Amniotic stem cell (primary cell): ENCODE data around the gene SLC24A4.

Experiments used
- DNase-seq: peaks from one replicate; lab custom pipeline; 2025; lab: John Stamatoyannopoulos, UW

Gene SLC24A4

DNA sequence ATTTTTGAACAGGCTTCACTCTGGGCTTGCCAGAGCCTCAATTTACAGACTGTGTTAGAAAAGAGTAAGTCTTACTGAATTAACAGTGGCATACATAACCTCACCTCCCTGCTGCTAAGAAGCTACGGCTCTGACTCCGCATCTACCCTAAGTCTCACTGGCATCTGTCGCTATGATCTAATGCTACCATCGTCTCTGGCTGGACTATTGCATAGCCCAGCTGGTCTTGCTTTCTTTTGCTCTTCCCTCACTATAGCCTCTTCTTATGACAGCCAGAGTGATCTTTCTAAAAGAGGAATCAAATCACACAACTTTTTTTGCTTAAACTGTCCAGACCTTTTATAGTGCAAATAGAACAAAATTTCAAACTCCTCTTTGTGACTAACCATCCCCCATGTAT is 81.1 kb downstream of the SLC24A4 start:
- DNase-seq: no peak

DNA sequence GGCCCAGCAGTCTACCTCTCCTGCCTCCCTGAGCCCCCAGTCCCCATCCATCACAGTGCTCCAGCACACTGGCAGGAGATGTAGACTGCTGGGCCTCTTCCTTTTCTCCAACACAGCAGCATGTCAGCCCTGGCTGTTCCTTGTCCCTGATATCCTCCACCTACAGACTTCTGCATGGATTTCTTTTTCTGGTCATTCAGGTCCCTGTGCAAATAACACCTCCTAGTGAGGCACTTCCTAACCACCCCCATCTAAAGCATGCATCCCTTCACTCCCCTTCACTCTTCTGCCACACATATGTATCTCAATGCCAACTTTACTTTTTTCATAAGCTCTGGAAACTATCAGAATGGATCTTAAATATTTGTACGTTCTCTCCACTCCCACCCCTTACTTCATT is 81.5 kb downstream of the SLC24A4 start:
- DNase-seq: no peak

DNA sequence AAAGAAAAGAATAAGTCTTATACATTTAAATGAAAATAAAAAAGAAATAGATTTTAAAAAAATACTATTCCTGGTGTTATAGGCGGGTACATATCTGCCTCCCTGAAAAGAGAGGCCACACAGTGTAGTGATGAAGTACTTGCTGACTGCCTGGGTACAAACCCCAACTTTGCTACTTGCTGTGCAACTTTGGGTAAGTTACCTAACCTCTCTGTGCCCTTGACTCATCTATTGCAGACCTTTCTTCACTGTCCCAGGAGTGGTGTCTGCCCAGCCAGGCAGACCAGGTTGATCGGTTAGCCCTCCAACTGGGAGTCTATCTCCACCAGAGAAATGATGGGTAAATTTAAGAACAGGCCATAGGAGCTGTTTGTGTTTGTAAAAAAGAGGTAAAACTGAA is 82.0 kb downstream of the SLC24A4 start:
- no peak for DNase-seq

DNA sequence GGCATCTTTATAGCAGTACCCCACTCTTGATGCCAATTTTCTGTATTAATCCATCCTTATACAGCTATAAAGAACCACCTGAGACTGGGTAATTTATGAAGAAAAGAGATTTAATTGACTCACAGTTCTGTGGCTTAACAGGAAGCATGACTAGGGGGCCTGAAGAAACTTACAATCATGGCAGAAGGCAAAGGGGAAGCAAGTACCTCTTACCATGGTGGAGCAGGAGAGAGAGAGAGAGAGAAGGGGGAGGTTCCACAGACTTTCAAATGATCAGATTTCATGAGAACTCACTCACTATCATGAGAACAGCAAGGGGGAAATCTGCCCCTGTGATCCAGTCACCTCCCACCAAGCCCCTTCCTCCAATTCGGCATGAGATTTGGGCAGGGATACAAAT is 84.4 kb downstream of the SLC24A4 start:
- no peak for DNase-seq

DNA sequence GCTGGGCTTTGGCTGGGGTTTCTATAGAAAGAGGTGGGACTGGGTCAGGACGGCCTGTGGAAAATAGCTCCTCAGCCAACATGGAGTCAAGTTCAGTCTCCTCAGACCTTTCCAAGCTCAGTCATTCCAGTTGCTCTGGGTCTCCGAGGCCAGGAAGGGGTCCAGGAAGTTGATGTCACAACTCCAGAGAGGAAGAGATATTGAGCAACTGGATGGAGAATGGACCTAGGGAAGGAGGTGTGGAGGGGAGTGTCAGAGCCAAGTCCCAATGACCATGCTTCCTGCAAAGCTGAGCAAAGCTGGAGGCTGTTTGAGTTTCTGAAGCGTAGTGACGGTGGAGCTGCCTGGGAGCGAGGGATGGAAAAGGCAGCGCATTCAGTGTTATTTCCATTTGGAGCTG is 86.1 kb downstream of the SLC24A4 start:
- DNase-seq: no peak

DNA sequence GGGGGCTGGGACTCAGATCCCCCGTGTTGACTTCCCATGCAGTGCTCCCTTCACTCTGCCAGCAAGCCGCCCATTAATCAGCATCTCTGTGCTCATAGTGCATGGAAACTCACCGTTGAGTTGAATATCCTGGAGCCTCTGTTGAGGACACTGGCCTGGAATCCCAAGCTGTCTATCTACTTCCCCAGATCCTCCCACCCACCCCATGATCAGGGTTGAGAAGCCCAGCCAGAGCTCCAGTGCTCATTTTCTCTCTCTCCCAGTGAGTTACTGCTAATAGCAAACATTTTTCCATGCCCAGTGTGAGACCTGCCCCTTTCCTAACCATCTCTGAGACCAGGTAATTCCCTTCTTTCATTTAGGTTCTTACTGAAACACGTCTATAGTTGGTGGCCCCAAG is 88.2 kb downstream of the SLC24A4 start:
- DNase-seq: no peak

DNA sequence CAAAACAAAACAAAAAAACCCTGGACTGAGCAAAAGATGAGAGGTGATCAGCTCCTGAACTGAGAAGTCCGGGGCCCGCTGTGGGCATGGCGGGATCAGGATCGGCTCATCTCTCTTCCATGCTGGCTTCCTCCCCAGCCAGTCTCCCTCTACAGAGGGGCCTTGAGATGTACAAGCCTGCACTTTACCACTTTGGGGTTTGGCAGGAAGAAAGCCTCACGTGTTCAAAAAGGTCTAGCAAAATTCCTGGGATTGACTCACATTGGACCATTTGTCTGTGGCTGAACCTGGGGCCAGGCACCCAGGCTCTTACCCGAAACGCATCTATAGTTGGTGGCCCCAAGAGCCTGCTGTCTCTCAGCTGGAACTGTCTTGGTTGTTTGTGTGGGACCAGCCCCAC is 89.0 kb downstream of the SLC24A4 start:
- no peak for DNase-seq

DNA sequence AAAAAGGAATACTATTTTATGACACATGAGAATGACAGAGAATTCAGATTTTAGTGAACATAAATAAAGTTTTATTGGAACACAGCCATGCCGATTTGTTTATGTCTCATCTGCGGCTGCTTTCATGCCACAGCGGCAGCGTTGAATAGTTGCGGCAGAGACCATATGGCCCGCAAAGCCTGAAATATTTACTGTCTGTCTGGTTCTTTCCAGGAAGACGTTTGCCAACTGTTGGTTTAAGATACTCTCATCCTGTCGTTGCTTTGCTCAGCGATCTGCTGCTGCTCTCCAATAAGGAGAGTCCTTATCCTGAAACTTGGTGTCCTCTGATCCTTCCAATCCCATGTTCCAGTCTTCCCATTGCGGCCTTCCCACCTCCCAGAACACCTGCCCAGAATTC is 89.9 kb downstream of the SLC24A4 start:
- no peak for DNase-seq

DNA sequence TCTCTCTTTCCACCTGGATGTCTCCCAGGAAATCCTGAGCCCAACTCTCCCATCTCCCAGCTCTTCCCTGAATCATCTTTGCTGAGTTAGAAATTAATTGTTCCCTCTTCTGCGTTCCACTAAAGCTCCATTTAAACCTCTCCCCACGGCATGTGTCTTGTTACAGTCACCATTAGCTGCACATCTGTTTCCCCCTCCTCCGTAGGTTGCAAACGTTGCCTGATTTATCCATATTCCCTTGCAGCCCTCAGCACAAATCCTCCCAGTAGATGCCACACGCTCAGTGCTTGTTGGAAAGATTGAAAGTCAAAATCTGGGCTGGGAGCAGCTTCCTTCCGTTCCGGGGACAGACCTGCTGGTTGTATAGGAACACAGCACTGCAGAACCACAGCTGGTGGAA is 90.4 kb downstream of the SLC24A4 start:
- no peak for DNase-seq

DNA sequence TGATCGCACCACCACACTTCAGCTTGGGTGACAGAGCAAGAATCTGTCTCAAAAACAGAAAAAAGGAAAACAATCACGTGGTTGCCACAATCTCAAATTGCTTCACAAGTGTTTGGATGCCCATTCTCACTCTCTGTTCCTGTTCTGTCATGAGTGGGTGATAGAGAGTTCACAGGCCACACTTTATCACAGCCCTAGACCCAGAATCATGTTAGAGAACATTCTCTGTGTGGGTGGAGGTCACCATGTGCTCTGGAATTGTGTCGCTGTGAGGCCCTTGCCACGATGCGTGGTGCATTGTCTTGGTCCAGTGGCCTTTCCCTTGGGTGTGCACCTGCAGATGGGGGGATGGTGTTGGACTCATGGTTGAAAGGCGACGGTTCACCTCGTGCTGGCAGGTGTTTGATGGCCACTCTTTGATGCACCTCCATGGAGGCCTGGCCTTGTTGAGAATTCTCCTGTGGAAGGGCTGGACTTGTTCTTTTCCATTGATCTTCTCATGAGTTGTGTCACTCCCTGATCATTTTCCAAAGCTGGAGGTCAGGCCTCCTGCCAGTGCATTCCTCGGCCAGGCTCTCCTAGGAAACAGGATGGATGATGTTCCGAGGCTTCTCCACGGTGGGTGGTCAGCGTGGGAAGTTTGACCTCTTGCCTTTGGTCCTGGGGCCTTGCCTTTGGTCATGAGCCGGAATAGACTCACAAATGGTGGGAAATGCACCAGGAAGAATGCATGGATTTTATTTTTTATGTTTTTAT is 91.9 kb downstream of the SLC24A4 start:
- no peak for DNase-seq

DNA sequence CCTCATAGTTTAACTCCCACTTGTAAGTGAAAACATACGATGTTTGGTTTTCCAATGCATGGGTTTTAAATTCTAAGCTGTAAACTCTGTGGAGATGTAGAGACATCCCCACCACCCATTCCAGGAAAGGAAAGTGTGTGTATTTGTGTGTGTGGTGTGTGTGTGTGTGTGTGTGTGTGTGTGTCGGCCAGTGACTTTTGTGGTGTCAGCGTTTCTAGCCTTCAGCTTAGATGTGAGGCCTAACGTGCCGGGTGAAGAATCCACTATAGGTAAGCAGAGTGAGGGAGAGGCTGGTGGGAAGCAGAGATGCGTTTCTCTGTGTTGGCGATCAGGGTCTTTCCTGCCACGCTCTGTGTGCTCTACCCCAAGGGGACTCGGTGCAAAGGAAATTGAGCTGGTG is 93.0 kb downstream of the SLC24A4 start:
- no peak for DNase-seq

DNA sequence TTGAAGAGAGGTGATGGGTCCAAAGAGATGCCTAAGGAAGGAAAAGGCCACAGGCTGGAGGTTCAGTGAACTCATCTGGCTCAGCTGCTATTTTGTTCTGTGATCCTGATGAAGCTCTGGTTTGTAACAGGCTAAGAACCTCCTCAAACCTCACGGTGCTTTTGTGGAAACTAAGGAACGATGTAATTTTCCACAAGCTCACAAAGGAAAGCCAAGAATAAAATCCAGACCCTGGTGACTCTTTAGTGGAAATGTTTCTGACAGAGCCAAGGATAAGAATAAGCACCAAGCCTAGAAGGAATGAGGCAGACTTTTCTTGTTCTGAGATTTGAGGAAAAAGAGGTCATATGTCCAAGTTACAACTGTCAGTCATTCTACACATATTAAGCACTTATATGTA is 93.6 kb downstream of the SLC24A4 start:
- DNase-seq: no peak

DNA sequence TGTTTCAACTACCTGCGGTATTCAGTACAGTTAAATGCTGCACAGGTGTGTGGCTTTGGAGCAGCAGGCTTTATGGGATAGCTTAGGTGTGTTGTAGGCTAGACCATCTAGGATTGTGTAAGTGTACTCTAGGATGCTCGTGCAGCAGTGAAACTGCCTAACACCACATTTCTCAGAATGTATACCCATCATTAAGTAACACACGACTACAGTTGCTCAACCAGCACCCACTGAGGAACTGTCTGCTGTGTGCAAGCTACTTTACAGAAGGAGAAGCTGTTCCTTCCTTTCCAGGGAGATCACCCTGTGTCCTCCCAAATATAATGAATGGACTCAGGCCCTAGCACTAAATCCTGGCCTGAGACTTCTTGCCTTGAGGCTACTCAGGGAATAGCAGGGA is 94.8 kb downstream of the SLC24A4 start:
- DNase-seq: no peak

DNA sequence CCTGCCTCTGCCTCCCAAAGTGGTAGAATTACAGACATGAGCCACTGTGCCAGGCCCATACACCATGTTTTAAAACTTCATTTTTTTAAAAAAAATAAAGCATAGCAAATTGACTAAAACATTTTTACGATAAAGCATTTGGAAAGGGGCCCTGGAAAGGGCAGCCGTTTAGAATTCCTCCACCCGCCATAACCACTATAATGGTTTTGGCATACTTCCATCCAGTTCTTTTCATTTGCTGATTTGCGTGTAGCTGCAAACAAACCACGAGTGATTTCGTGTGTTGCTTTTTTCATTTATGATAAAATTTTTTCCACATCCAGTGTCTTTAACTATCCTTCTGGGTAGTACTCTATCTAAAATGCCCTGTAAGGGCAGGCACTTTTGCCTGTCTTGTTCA is 98.8 kb downstream of the SLC24A4 start:
- DNase-seq: no peak

DNA sequence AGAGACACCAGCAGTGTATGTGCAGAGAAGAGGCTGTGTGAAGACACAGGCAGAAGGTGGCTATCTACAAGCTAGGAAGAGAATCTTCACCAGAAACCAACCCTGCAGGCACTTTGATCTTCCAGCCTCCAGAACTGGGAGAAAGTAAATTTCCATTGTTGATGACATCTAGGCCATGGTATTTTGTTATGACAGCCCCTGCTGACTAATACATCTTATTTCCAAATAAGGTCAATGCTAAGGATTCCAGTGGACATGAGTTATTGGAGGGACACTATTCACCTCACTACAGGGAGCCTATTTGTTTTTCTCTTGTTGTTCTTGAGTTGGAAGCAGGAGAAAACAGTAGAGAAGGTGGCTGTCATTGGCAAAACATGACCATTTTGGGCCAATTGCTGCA is 102.1 kb downstream of the SLC24A4 start:
- no peak for DNase-seq

DNA sequence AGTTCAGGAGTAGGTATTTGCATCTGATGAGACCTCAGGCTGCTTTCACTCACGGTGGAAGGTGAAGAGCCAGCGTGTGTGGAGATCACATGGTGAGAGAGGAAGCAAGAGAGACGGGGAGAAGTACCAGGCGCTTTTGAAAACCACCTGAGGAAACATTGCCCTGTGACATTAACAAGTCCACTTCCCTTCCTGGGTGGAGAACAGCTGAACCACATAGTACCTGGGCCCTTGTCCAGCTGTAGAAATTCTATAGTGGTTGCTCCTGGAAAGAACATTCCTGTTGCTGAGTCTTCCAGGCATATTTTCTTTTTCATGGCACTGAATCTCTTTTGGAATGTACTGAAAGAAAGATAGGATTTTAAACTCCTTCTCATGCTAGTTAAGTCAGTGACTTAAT is 103.3 kb downstream of the SLC24A4 start:
- peak; percentile 2 for DNase-seq

DNA sequence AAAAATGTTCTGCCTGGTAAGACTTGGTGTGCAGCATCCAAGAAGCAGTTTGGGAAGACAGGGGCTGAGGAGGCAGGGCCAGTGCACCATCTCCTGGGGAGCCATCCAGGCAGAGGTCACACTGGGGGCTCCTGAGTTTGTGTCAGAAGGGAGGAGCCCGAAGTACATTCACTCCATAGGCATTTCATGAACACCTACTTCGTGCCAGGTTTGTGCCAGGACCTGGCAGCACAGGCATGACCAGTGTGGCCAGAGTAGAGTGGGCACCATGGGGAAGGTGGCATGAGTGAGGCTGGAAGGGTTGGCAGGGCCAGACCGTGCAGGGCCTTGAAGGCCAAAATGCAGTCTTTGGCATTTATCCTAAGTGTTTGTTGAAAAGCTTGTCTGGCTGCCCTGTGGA is 104.1 kb downstream of the SLC24A4 start:
- DNase-seq: no peak

DNA sequence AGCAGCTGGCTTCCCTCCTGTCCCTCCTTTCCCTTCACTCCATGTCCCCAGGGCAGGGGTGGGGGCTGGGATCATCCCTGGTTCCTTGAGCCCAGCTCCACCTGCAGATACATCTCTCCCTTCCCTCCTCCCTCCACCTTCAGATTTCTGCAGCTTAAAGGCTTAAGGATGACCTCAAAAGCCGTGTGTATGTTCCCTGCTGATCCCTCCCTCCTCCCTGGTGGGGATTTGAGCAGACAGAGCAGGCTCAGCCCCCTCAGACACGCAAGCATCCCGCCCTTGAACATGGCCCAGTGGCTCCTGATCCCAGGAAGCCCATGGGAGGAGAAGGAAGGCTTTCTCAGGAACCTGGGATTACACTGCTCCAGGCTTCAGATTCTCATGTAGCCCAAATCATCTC is 107.7 kb downstream of the SLC24A4 start:
- no peak for DNase-seq

DNA sequence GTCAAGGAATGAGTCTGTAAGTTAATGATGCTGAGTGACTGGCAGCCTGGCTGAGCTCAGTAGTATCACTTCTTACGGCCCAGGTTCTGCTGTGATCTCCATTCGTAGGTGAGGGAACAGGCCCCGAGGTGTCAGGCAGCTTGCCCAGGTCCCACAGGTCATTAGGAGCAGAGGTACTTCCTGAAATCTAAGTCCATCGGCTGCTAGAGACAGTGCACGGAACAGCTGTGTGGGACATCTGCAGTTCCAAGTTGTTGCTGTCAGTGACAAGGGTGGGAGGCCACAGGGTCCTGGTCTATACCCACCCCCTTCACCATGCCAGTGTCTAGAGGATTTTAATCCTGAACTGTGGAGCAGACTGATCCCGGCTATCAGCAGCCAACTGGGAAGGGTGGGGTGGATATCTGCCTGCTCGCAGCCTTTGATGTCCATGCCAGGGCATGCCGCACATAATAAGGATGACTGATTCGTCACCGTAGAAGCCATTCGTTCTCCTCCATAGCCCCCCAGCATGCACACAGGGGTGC is 108.3 kb downstream of the SLC24A4 start:
- DNase-seq: no peak

DNA sequence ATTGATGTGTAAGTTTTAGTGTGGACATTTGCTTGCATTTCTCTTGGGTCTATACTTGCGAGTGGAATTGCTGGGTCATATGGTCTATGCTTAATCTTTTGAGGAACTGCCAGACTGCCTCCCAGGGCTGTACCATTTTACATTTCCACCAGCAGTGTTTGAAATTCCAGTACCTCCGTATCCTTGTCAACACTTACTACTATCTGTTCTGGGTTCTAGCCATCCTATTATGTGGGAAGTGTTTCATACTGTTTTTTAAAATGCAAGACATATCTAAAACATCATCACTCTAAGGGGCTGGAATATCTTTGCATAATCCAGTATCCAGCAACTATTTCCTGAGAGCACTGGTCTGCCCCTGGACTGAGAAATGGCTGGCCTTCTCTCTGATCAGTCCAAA is 110.4 kb downstream of the SLC24A4 start:
- no peak for DNase-seq

DNA sequence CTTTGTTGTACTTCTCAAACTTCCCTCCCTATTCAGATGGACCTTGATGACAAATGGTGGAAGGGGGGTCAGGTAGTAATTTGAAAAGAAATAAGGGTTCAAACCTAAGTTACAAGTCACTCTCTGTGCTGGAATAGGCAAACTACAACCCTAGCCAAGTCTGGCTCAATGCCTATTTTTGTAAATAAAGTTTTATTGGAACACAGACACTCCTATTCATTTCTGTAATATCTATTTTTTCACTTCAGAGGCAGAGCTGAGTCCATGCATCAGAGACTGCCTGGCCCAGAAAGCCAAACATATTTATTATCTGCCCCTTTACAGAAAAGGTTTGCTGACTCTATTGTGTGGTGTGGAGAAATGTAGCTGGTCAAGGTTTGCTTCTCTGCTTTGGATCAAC is 112.2 kb downstream of the SLC24A4 start:
- no peak for DNase-seq

DNA sequence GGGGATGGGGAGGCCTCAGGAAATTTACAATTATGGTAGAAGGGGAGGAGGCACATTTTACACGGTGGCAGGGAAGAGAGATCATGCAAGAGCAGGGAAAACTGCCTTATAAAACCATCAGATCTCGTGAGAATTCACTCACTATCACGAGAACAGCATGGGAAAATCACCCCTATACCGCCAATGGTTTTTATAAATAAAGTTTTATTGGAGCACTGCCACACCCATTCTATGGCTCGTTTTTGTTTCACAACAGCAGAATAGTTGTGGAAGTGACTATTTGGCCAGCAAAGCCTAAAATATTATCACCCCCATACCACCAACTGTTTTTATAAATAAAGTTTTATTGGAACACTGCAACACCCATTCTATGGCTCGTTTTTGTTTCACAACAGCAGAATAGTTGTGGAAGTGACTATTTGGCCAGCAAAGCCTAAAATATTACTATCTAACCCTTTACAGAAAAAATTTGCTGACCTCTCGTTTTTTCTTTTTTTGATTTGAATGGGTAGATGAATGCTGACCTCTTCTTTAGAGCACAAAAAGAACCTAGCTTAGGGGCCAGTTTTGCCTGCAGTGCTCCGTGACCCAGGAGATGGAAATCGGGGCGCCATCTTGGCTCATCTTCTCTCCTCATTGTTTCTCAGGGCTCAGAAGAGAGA is 113.3 kb downstream of the SLC24A4 start:
- no peak for DNase-seq

DNA sequence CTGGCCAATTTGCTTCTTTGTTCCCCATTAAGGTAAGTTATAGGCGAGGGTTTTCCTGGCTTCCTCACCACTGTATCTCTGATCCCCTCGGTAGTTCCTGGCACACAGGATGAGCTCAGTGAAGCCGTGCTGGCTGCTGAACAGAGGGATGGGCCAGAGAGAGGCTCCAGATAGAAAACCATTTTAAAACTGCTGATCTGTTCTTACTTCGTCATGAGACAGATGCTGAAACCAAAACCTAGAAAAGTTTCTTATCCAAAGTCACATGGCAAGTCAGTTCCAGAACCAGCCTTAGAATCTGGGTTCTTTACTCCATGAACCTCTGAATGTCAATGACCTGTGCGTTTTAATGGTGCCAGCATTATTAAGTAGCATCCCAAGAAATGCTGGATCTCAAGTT is 114.3 kb downstream of the SLC24A4 start:
- DNase-seq: no peak
